Measurements from ENCODE around the gene ASPM. TPM values are rescaled to one million over a fixed set of nuclear protein-coding genes. Genes with fewer than 3 reads are reported as not detected.

ASPM gene
- total and polyA plus RNA-seq, 2 of the 4 experiments (the other 2 are of a cell fraction) = 7.1 to 27.8 TPM

DNA sequence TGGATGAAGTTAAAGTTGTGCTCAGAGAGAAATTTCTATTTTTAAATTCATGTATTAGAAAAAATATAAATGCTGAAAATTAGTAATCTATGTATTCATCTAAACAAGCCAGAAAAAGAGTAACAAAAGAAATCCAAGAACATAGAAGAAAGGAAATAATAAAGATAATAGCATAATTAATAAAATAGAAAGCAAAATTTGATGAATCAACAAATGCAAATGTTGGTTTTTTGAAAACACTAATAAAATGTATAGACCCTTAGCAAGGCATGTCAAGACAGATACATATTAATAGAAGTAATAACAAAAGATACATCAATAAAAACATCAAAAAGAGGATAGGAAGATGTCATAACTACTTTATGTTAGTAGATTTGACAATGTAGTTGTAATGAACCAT is 97.4 kb downstream of the ASPM start:
- ChIA-PET POLR2A (ENCODE audit: unreplicated experiment) (no interaction called here), CTCF (no interaction called here)
- dilution Hi-C loops (cut with HindIII; ENCODE audit: low sequenced_read_pairs, unreplicated experiment) (no loop called here), intact Hi-C loops (cut with micrococcal nuclease) (no loop called here), in situ Hi-C loops (cut with MboI; ENCODE audit: low sequenced_read_pairs) (no loop called here)
- no peaks in the 10 kb centered on the region for H4K20me1 ChIP-seq (ENCODE audit: insufficient read depth, low read length)
- H3K9me1 ChIP-seq (ENCODE audit: insufficient read depth, low read length) = no peaks in the 10 kb centered on the region
- H3K9ac ChIP-seq (ENCODE audit: low read depth, low read length) = no peak overlapping the region
- H2AK9ac ChIP-seq (replicated peaks; ENCODE audit: low read depth, low read length, poor library complexity) = no peak overlapping the region
- no peaks in the 10 kb centered on the region for H3K9me3 ChIP-seq (ENCODE audit: control insufficient read depth, insufficient read depth, low read length)
- no peaks in the 10 kb centered on the region for H3K27me3 ChIP-seq (ENCODE audit: control insufficient read depth, insufficient read depth, low read length)
- no peak overlapping the region for H2AFZ ChIP-seq (replicated peaks; ENCODE audit: low read length, poor library complexity)
- H3K4me3 ChIP-seq (ENCODE audit: insufficient read depth, low read depth, low read length) = no peak overlapping the region
- H3K36me3 ChIP-seq (ENCODE audit: control insufficient read depth, insufficient read depth, low read length) = no peaks in the 10 kb centered on the region
- no peak overlapping the region for H3K23ac ChIP-seq (ENCODE audit: low read depth, low read length)
- no peak overlapping the region for H4K5ac ChIP-seq (ENCODE audit: low read depth, low read length)
- DNase-seq (no peak), ATAC-seq (ENCODE audit: low read depth) (no peak)
- no peak overlapping the region for H3K14ac ChIP-seq (replicated peaks; ENCODE audit: low read depth, low read length)
- no peak overlapping the region for H3K27ac ChIP-seq (ENCODE audit: insufficient read depth, low read length)
- H2AK5ac ChIP-seq (ENCODE audit: low read depth, low read length) = no peak overlapping the region
- no peaks in the 10 kb centered on the region for H3K79me1 ChIP-seq (ENCODE audit: low read depth in 1 of 2, low read length in 2 of 2)
- no peak overlapping the region for H3K4ac ChIP-seq (ENCODE audit: low read depth, low read length)
- H3K18ac ChIP-seq (ENCODE audit: low read depth, low read length) = no peak overlapping the region
- H2BK120ac ChIP-seq (ENCODE audit: low read depth, low read length) = no peak overlapping the region
- H4K91ac ChIP-seq (ENCODE audit: insufficient read depth, low read depth, low read length) = no peak overlapping the region
- no peak overlapping the region for H3K56ac ChIP-seq (ENCODE audit: extremely low read depth, insufficient read depth, low read length)
- no peak overlapping the region for H2BK15ac ChIP-seq (ENCODE audit: low read depth, low read length)
- H4K8ac ChIP-seq (ENCODE audit: low read depth in 2 of 2, low read length in 2 of 2) = no peak overlapping the region
- no peak overlapping the region for H2BK20ac ChIP-seq (ENCODE audit: low read depth, low read length)
- H3K4me2 ChIP-seq (ENCODE audit: low read depth, low read length) = no peak overlapping the region
- TF ChIP-seq NFE2L2 (IDR thresholded peaks at IDR 0.05; ENCODE audit: low read depth, low read length) = no peak
- TF ChIP-seq MAZ (IDR thresholded peaks at IDR 0.05; ENCODE audit: borderline replicate concordance, low read depth, low read length) = no peak
- TF ChIP-seq CEBPB (IDR thresholded peaks at IDR 0.05; ENCODE audit: low read depth, low read length) = no peak
- no peak for TF ChIP-seq USF2 (IDR thresholded peaks at IDR 0.05; ENCODE audit: low read depth, low read length)
- H2BK5ac ChIP-seq (ENCODE audit: low read depth, low read length, poor library complexity, severe bottlenecking) = no peak overlapping the region
- H3K4me1 ChIP-seq (ENCODE audit: control insufficient read depth, insufficient read depth, low read length) = no peaks in the 10 kb centered on the region
- no TSS peak for BruUV-seq (replicated peaks)

All from IMR-90 (cell line).